Stimulated activated CD8-positive, alpha-beta memory T cell treated with anti-CD3 and anti-CD28 coated beads, Interleukin-2, amount 100 ng/mL, for 48 hours (primary cell): Measurements from ENCODE around the gene CATSPERB.
"Not testable (repeated sequence)": the region's sequence is repeated elsewhere in the genome, so short reads cannot be mapped to it uniquely, and the experiment has no call there.

Source experiments
- DNase-seq, 2 donors: peaks; one replicate each; pipeline ENCODE4 v3.0.0-alpha.2; 2020; ENCODE audit warnings: low read depth in 2 of 2

Gene CATSPERB

GRCh38 chr14:91674911-91675310 lies 57.0 kb downstream of the CATSPERB start:
- no peak for DNase-seq

GRCh38 chr14:91669867-91670266 lies 62.0 kb downstream of the CATSPERB start:
- DNase-seq, result no peak

DNA sequence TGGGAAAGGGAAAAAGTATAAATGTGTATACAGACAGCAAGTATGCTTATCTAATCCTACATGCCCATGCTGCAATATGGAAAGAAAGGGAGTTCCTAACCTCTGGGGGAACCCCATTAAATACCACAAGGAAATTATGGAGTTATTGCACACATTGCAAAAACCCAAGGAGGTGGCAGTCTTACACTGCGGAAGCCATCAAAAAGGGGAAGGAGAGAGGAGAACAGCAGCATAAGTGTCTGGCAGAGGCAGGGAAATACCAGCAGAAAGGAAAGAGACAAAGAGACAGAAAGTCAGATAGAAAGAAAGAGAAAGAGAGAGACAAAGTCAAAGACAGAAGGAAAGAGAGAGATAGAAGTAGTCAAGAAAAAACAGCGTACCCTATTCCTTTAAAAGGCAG lies 64.8 kb downstream of the CATSPERB start:
- not testable (repeated sequence) for DNase-seq

- DNase-seq, result no peak
Observed at GRCh38 chr14:91660790-91661189, 71.1 kb downstream of the CATSPERB start.

- no peak for DNase-seq
Observed at GRCh38 chr14:91654836-91655235, 77.0 kb downstream of the CATSPERB start.

DNA sequence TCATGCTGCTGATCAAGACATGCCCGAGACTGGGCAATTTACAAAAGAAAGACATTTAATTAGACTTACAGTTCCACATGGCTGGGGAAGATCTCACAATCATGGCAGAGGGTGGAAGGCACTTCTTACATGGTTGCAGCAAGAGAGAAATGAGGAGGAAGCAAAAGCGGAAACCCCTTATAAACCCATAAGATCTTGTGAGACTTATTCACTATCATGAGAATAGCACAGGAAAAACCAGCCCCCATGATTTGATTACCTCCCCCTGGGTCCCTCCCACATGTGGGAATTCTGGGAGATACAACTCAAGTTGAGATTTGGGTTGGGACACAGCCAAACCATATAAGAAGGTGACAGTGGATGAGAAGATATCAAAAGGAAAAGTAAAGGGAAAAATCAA lies 78.4 kb downstream of the CATSPERB start:
- DNase-seq, result no peak

DNA sequence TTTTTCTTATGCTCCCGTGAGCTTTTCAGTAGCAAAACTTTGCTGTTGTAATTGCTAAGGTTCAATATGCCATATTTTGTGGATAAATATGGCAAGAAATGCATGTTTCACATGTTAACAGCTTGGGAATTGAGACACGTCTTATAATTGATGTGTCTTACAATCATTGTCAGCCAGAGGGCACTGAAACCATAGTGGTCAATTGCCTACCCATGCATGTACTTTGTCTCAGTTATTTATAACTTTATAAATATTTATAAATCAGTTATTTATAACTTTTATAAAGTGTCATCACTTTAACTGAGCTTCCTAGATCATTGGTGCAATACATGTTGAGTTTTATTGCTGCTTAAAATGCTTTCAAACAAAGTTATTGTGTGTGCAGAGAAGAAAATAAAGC lies 82.0 kb downstream of the CATSPERB start:
- DNase-seq, result no peak

DNA sequence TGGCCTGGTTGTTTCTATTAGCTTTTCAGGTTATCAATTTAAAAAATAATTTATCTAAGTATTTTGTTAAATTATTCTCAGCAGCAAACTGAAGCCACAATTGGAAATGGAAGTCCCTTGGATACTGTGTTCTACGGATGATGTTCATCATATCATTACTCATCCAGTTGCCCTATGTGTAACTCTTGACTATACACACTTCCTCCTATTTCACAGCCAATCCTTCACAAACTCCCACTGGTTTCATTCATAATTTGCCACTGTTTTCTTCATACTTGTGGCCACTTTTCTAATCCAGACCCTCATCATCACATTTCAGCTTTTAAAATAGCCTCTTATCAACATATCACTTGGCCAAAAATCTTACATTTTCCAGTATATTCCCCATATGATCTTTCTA lies 84.0 kb downstream of the CATSPERB start:
- DNase-seq, result no peak

GRCh38 chr14:91636604-91637003 lies 95.3 kb downstream of the CATSPERB start:
- no peak for DNase-seq

DNA sequence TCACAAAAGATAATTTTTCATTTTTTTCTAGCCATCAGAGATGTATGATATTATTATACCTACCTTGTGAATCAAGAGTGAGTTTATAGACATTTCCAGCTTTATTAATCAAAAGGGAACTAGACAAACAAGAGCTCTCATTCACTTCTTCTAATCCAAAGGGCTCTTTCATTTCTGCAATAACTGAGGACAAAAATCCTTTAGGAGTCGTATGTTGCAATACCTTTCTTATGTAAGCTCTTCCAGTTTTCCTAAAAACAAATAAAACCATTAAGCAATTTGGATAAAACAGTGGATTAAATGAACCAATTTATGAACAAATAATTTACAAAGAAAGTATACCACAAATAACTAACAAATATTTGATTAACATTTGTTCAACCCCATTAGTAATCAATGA lies 107.1 kb downstream of the CATSPERB start:
- no peak for DNase-seq

- no peak for DNase-seq
Observed at GRCh38 chr14:91614187-91614586, 117.7 kb downstream of the CATSPERB start.

DNA sequence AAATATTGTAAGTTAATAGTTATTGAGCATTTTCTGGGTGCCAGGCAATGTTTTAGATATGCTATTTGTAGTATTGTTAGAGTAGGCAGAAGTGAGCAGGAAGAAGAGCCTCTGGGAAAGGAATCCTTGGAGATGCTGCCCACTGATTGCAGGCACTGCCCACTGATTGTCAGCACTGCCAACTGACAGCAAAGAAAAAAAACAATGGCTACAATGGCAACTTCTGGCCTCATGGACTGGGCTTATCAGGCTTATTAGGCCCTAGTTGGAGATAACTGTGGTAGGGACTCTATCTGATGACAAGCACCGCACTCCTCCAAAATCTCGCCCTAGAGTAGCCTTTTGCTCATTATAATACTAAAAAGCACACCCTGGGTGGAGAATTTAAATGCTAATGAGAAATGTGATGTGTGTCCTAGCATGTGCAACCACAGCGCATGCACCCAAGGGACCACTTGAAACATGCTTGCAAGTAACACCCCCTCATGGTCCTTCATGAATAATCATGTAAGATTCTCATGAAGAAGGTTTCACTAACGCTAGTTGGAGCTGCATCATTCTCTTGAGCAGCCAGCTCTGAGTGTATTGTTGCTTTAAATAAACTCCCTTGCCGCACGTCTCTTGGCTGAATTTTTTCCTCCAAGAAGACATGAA lies 118.3 kb downstream of the CATSPERB start:
- no peak for DNase-seq

- no peak for DNase-seq
Observed at GRCh38 chr14:91611528-91611927, 120.4 kb downstream of the CATSPERB start.

DNA sequence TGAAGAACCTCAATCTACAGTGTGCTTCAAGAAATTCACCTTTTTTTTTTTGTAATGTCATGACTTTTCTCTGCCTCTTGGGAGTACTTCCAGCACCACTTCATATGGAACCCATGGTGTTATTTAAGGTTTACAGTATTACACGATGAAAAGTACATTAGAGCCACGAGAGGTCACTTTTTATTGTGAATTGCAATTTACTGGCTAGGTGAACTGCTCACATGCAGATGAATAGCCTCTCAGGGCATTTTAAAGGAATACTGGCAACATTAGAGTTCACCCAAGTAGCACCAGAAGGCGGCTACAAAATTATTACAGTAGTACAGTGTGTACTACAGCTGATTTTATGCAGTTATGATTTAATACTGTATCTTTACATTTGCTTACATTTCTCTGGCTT lies 122.7 kb downstream of the CATSPERB start:
- DNase-seq, result no peak

- no peak for DNase-seq
Observed at GRCh38 chr14:91607322-91608047, 124.4 kb downstream of the CATSPERB start.

GRCh38 chr14:91606851-91607250 lies 125.0 kb downstream of the CATSPERB start:
- DNase-seq, result no peak

DNA sequence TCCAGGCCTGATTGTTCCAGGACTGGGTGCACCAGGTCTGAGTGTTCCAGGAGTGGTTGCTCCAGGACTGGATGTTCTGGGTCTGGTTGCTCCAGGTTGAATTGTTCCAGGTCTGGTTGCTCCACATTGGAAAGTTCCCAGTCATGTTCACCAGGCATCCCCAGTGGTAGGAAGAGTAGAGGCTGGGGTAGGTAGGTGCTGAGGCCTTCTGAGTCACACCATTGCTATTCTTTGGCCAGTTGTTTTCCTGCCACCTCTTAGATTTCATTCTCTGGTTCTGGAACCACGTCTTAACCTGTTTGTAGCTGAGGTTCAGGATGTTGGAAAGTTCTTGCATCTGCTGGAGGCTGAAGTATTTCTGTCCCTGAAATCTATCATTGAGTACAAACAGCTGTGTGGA lies 127.3 kb downstream of the CATSPERB start:
- not testable (repeated sequence) for DNase-seq

GRCh38 chr14:91599994-91600393 lies 131.9 kb downstream of the CATSPERB start:
- no peak for DNase-seq

DNA sequence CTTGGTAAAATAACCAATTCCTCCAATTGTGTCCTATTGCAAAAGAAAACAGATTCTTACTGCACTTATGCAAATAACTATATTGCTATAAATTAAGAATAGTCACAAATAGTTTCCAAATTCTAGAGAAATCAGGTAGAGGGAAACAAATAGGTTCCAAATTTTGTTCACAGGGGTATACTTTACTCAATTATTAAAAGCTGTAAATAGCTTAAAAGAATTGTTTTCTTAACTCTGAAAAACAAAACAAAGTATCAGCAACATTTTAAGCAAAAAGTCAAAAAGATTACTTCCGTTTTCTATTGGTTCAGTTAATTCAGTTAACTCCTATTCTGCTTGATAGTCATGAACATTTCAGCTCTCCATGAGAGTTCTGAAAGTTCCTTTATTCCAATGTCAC lies 136.2 kb downstream of the CATSPERB start:
- DNase-seq, result no peak

- DNase-seq, result not testable (repeated sequence)
Observed at GRCh38 chr14:91593957-91594356, 137.9 kb downstream of the CATSPERB start.

DNA sequence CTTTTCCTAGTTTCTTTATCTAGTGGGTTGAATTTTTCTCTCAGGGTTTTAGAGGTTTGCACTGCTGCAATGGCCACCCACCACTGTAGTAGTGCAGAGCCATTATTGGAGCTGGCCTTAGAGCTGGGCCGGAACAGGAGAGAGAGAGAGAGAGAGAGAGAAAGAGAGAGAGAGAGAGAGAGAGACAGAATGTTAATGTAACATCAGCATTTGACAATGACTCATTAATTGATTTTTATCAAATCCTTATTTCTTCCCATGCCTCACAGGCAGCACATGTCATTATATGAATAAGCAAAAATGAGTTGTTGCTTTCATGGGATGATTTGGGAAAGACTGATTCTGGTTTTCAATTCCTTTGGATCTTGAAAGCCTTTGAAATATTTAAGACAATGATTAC lies 145.5 kb downstream of the CATSPERB start:
- DNase-seq, result no peak

DNA sequence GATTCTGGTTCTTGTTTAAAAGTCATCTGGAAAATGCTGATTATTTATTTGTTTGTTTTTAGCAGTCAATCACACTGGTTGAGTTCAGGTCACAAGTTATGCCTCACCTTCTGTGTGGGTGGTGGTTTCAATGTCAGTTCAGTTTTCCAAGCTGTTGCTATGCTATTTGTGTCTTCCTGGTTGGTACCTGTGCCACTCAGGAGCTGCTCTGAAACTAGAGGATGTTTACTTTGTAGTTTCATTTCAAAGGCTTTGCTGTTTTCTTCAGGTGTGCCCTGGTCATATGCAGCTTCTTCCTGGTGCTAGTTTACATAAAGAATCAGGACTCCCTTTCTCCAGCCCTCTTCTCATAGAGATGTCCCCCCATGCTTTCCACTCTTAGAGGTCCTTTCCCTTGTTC lies 146.0 kb downstream of the CATSPERB start:
- no peak for DNase-seq

DNA sequence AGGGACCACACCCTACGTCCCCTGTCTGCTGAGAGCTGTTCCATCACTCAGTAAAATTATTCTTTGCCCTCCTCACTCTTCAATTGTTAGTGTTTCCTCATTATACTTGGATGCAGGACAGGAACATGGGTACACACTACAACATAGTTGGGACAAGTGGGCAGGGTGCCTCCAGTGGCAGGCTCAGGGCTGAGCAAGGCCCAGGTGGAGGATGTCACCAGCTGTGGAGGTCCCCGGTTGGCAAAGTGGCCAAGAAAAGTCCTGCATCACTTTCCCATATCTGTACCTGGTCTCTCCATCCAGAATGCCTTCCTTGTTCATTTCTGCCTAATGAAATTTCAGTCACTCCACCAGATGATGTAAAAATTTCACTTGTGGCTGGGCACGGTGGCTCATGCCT lies 149.1 kb downstream of the CATSPERB start:
- no peak for DNase-seq
